Peyer's patch (tissue), 4 donors: ENCODE measurements around the gene ALG11. TPM values are rescaled to one million over a fixed set of nuclear protein-coding genes. Genes with fewer than 3 reads are reported as not detected.
A peak's percentile ranks its signal among the peaks of the same experiment; 100 is the strongest.

Experiments used
- DNase-seq, 3 donors: peaks; one replicate each; pipeline ENCODE4 v3.0.0-alpha.2; 2017 to 2019
- H3K27ac ChIP-seq, 4 donors: fragments of 200-600 bp; sonication (generic); one replicate each; pipeline ENCODE4 v1.5.1; 2016 to 2019
- H3K27me3 ChIP-seq, 2 donors: fragments of 200-600 bp; sonication (generic); one replicate each; pipeline ENCODE4 v1.5.1; 2019
- H3K36me3 ChIP-seq, 3 donors: fragments of 200-600 bp; sonication (generic); one replicate each; pipeline ENCODE4 v1.5.1; 2016 to 2019
- H3K4me1 ChIP-seq, 4 donors: fragments of 200-600 bp; sonication (generic); one replicate each; pipeline ENCODE4 v1.5.1; 2016 to 2019
- H3K4me3 ChIP-seq, 4 donors: fragments of 200-600 bp; sonication (generic); 1 replicate in 3 of 4; 2 replicates in 1 of 4; pipeline ENCODE4 v1.5.1; 2016 to 2019; ENCODE audit warnings: mild to moderate bottlenecking in 1 of 4
- H3K9me3 ChIP-seq, 4 donors: fragments of 200-600 bp; sonication (generic); one replicate each; pipeline ENCODE4 v1.5.1; 2016 to 2019; ENCODE audit warnings: mild to moderate bottlenecking in 1 of 4
- CTCF ChIP-seq, 6 experiments: fragments of 450-650 bp in 4 of 6; fragments of 200-600 bp in 2 of 6; sonication (generic) in 1 of 6; IDR thresholded peaks; one replicate each; pipeline ENCODE4 v1.5.1; 2017 to 2019; ENCODE audit warnings: antibody characterized with exemption in 6 of 6, mild to moderate bottlenecking in 3 of 6, moderate library complexity in 1 of 6
- POLR2A ChIP-seq, 2 donors: fragments of 450-650 bp; IDR thresholded peaks; one replicate each; pipeline ENCODE4 v1.5.1; 2017; ENCODE audit warnings: antibody characterized with exemption in 2 of 2, mild to moderate bottlenecking in 2 of 2, moderate library complexity in 2 of 2
- total RNA-seq, 4 donors: library from RNA; depleted of rRNA; stranded (reverse); fragments of >200 nt; gene quantifications; one replicate each; pipeline ENCODE4 v1.1.0, GENCODE V29; 2016

Gene ALG11
- total RNA-seq, 4 donors from 2014 or later: 18.6 to 23.1 (median 21.6) TPM

- H3K36me3 ChIP-seq: no peaks in the 10 kb centered on the region
- H3K27ac ChIP-seq: no peak overlapping the region
- peaks cover 0 to 23% (median 2%) of the 10 kb centered on the region in 4 donors for H3K4me1 ChIP-seq
- DNase-seq: no peak
- H3K27me3 ChIP-seq: no peaks in the 10 kb centered on the region
- H3K4me3 ChIP-seq: no peak overlapping the region
- H3K9me3 ChIP-seq: no peaks in the 10 kb centered on the region
- no peak for TF ChIP-seq CTCF (IDR thresholded peaks at IDR 0.05)
- TF ChIP-seq POLR2A (IDR thresholded peaks at IDR 0.05): no peak
Observed at GRCh38 chr13:51998723-51999509, 13.3 kb upstream of the ALG11 start.

GRCh38 chr13:51999510-51999911 lies 12.7 kb upstream of the ALG11 start:
- no peak for DNase-seq
- no peaks in the 10 kb centered on the region for H3K36me3 ChIP-seq
- no peak overlapping the region for H3K4me3 ChIP-seq
- no peak for TF ChIP-seq CTCF (IDR thresholded peaks at IDR 0.05)
- no peak for TF ChIP-seq POLR2A (IDR thresholded peaks at IDR 0.05)
- no peaks in the 10 kb centered on the region for H3K9me3 ChIP-seq
- no peak overlapping the region for H3K27ac ChIP-seq
- H3K27me3 ChIP-seq: no peaks in the 10 kb centered on the region
- peaks cover 0 to 26% (median 2%) of the 10 kb centered on the region in 4 donors for H3K4me1 ChIP-seq

- Histone ChIP-seq H3K27ac (no peak overlapping the region), H3K36me3 (no peaks in the 10 kb centered on the region), H3K4me1 (peaks cover 0 to 26% (median 2%) of the 10 kb centered on the region in 4 donors), H3K9me3 (no peaks in the 10 kb centered on the region), H3K27me3 (no peaks in the 10 kb centered on the region), H3K4me3 (no peak overlapping the region)
- no peak for TF ChIP-seq POLR2A (IDR thresholded peaks at IDR 0.05)
- no peak for TF ChIP-seq CTCF (IDR thresholded peaks at IDR 0.05)
- DNase-seq: no peak
Observed at GRCh38 chr13:51999921-52000320, 12.3 kb upstream of the ALG11 start.

GRCh38 chr13:52001120-52001731 lies 11.0 kb upstream of the ALG11 start:
- DNase-seq: no peak
- Histone ChIP-seq H3K36me3 (no peaks in the 10 kb centered on the region), H3K4me1 (peaks cover 0 to 26% (median 2%) of the 10 kb centered on the region in 4 donors)

GRCh38 chr13:52002361-52002760 lies 9.8 kb upstream of the ALG11 start:
- peaks cover 0 to 27% (median 2%) of the 10 kb centered on the region in 4 donors for H3K4me1 ChIP-seq
- no peaks in the 10 kb centered on the region for H3K9me3 ChIP-seq
- DNase-seq: no peak
- no peak overlapping the region for H3K27ac ChIP-seq
- no peaks in the 10 kb centered on the region for H3K36me3 ChIP-seq
- H3K4me3 ChIP-seq: no peak overlapping the region
- H3K27me3 ChIP-seq: no peaks in the 10 kb centered on the region
- no peak for TF ChIP-seq POLR2A (IDR thresholded peaks at IDR 0.05)
- no peak for TF ChIP-seq CTCF (IDR thresholded peaks at IDR 0.05)

More at GRCh38 chr13:52001120-52001731, 11.0 kb upstream of the ALG11 start:
- Histone ChIP-seq H3K9me3 (no peaks in the 10 kb centered on the region), H3K4me3 (no peak overlapping the region), H3K27me3 (no peaks in the 10 kb centered on the region), H3K27ac (no peak overlapping the region)
- TF ChIP-seq POLR2A (IDR thresholded peaks at IDR 0.05): no peak
- peak; percentile 44 to 76 (median 66) for TF ChIP-seq CTCF (IDR thresholded peaks at IDR 0.05)
